Activated CD4-positive, alpha-beta memory T cell treated with anti-CD3 and anti-CD28 coated beads for 36 hours (primary cell): ENCODE data around the gene BID. TPM values are rescaled to one million over a fixed set of nuclear protein-coding genes. Genes with fewer than 3 reads are reported as not detected.

Experiments used
- CTCF ChIA-PET: fragments of 350-600 bp; sonication (Branson Sonifier 250); formaldehyde crosslinking; loops from one replicate; lab custom pipeline; 2021; ENCODE audit warnings: antibody characterized with exemption, inconsistent platforms; lab: Charles Lee
- POLR2A ChIA-PET: fragments of 350-600 bp; sonication (Branson Sonifier 250); formaldehyde crosslinking; loops from one replicate; lab custom pipeline; 2021; ENCODE audit warnings: antibody characterized with exemption; lab: Charles Lee
- DNase-seq: peaks from one replicate; pipeline ENCODE4 v3.0.0-alpha.2; 2020
- H3K27ac Mint-ChIP-seq: one replicate; pipeline ENCODE4 v1.8.0; 2021; ENCODE audit warnings: mixed read lengths
- H3K27me3 Mint-ChIP-seq: one replicate; pipeline ENCODE4 v1.8.0; 2021; ENCODE audit warnings: mixed read lengths
- H3K36me3 Mint-ChIP-seq: one replicate; pipeline ENCODE4 v1.8.0; 2021; ENCODE audit warnings: mixed read lengths
- H3K4me1 Mint-ChIP-seq: one replicate; pipeline ENCODE4 v1.8.0; 2021; ENCODE audit warnings: low read depth, mixed read lengths
- H3K4me3 Mint-ChIP-seq: one replicate; pipeline ENCODE4 v1.8.0; 2021; ENCODE audit warnings: mild to moderate bottlenecking, mixed read lengths
- H3K9me3 Mint-ChIP-seq: one replicate; pipeline ENCODE4 v1.8.0; 2021; ENCODE audit warnings: mixed read lengths
- intact Hi-C: fragments of 100-400 bp; cut with micrococcal nuclease; formaldehyde crosslinking; loops from one replicate; pipeline ENCODE4 v1.15.1; 2023
- total RNA-seq, 2 experiments: library from RNA; stranded (reverse); gene quantifications; one replicate each; pipeline ENCODE4 v1.2.3, GENCODE V29; 2021

Gene BID
- total RNA-seq, 2 experiments from 2014 or later = 22.3 to 24.7 TPM

GRCh38 chr22:17787241-17787640 lies 13.0 kb upstream of the BID start:
- Mint-ChIP-seq H3K27me3 (no peaks in the 10 kb centered on the region), H3K36me3 (peaks cover 3% of the 10 kb centered on the region), H3K27ac (no peak overlapping the region), H3K4me3 (no peak overlapping the region), H3K4me1 (peaks cover 6% of the 10 kb centered on the region), H3K9me3 (no peaks in the 10 kb centered on the region)
- no peak for DNase-seq
- intact Hi-C loops = no loop called here
- CTCF ChIA-PET = interaction anchor here (0.6 to 7.6 kb wide), 10 partner anchors 14 to 289 kb away, joined by 3 to 145 read pairs (median 4); no protein-coding TSS in a partner anchor
- POLR2A ChIA-PET = no interaction called here

- CTCF ChIA-PET = interaction anchor here (0.6 to 7.6 kb wide), 15 partner anchors 11 to 290 kb away, joined by 3 to 145 read pairs (median 6); no protein-coding TSS in a partner anchor
- intact Hi-C loops = no loop called here
- POLR2A ChIA-PET = no interaction called here
Observed at GRCh38 chr22:17786435-17787161, 12.3 kb upstream of the BID start.

GRCh38 chr22:17785185-17786184 lies 11.2 kb upstream of the BID start:
- DNase-seq = peak; percentile 79
- no peaks in the 10 kb centered on the region for H3K27me3 Mint-ChIP-seq
- H3K4me1 Mint-ChIP-seq = peaks cover 24% of the 10 kb centered on the region
- no peak overlapping the region for H3K27ac Mint-ChIP-seq
- H3K9me3 Mint-ChIP-seq = no peaks in the 10 kb centered on the region
- ChIA-PET POLR2A (interaction anchor here (0.9 kb wide), 1 partner anchor 42 kb away, joined by 3 read pairs; no protein-coding TSS in a partner anchor), CTCF (interaction anchor here (0.7 to 7.6 kb wide), 26 partner anchors 10 to 711 kb away, joined by 3 to 145 read pairs (median 6); partner anchors contain the start of gene PEX26)
- H3K4me3 Mint-ChIP-seq = no peak overlapping the region
- intact Hi-C loops = loop anchor here (2.0 kb wide), 1 partner anchor 43 kb away; no protein-coding TSS in a partner anchor
- peaks cover 3% of the 10 kb centered on the region for H3K36me3 Mint-ChIP-seq

More at GRCh38 chr22:17786435-17787161, 12.3 kb upstream of the BID start:
- Mint-ChIP-seq H3K9me3 (no peaks in the 10 kb centered on the region), H3K27ac (no peak overlapping the region), H3K36me3 (peaks cover 3% of the 10 kb centered on the region), H3K4me3 (no peak overlapping the region), H3K4me1 (peaks cover 13% of the 10 kb centered on the region), H3K27me3 (no peaks in the 10 kb centered on the region)
- no peak for DNase-seq

GRCh38 chr22:17784776-17785175 lies 10.5 kb upstream of the BID start:
- H3K36me3 Mint-ChIP-seq = peaks cover 3% of the 10 kb centered on the region
- no peak overlapping the region for H3K27ac Mint-ChIP-seq
- DNase-seq = no peak
- H3K9me3 Mint-ChIP-seq = no peaks in the 10 kb centered on the region
- CTCF ChIA-PET = interaction anchor here (0.9 to 7.6 kb wide), 22 partner anchors 9 to 710 kb away, joined by 3 to 145 read pairs (median 6); partner anchors contain the start of gene PEX26
- peaks cover 31% of the 10 kb centered on the region for H3K4me1 Mint-ChIP-seq
- POLR2A ChIA-PET = interaction anchor here (0.9 kb wide), 1 partner anchor 41 kb away, joined by 3 read pairs; no protein-coding TSS in a partner anchor
- no peak overlapping the region for H3K4me3 Mint-ChIP-seq
- H3K27me3 Mint-ChIP-seq = no peaks in the 10 kb centered on the region
- intact Hi-C loops = loop anchor here (2.0 kb wide), 1 partner anchor 42 kb away; no protein-coding TSS in a partner anchor

DNA sequence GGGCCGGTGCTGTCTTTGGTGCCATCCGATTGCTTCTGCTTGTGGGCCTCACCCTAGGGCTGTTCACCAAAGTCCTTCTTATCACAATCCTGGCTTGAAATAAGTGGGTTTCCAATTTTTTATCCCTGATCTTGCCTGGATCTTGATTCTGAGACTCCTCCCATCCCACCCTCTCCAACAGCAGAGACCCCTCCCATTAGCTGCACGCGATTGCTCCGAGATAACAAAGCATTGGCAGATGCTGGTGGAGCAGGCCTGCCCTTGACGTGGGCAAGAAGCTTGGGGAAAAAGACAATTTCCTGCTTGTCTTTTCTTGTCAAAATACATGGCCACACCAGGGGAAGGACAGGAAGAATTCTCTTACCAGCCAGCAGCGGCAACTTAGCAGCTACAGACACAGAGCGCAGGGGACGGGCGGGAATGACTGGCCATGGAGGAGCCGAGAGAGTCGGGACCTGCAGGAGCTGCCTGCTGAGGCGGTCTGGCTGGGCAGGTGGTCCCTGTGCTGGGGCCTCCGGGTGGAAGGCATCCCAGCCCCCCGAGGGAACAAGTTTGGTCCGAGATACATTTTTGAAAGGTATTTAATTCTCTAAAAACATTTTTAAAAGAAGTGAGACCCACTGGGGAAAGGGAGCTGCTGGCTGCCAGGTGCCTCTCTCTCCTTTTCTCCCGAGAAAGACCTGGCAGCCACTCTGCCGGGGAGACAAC lies 9.7 kb upstream of the BID start:
- no peaks in the 10 kb centered on the region for H3K9me3 Mint-ChIP-seq
- H3K27me3 Mint-ChIP-seq = no peaks in the 10 kb centered on the region
- peaks cover 38% of the 10 kb centered on the region for H3K4me1 Mint-ChIP-seq
- no peak overlapping the region for H3K4me3 Mint-ChIP-seq
- no peak overlapping the region for H3K27ac Mint-ChIP-seq
- intact Hi-C loops = loop anchor here (2.0 kb wide), 1 partner anchor 41 kb away; no protein-coding TSS in a partner anchor
- CTCF ChIA-PET = interaction anchor here (3.0 to 7.6 kb wide), 2 partner anchors 16 to 42 kb away, joined by 19 to 145 read pairs; no protein-coding TSS in a partner anchor
- DNase-seq = no peak
- peaks cover 1% of the 10 kb centered on the region for H3K36me3 Mint-ChIP-seq
- POLR2A ChIA-PET = no interaction called here

DNA sequence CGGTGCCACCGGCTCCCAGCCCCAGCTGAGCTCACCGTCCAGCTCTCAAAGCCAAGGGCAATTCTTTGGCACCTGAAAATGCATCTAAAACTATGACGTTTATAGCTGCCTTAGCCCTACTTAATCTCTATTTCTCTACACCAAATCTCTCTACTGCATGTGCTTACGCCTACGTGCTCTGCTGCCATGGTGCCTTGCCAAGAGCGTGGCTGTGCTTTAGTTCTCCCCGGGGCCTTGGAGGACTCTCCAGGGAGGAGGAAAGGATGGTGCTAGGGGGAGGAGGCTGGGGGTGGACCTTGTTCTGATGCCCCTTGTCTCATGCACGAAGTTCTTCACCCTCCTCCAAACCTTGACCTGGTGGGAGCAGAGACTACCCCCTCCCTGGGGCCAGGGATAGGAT lies 9.0 kb upstream of the BID start:
- DNase-seq = no peak
- no peak overlapping the region for H3K27ac Mint-ChIP-seq
- no peak overlapping the region for H3K4me3 Mint-ChIP-seq
- ChIA-PET POLR2A (no interaction called here), CTCF (interaction anchor here (3.0 to 7.6 kb wide), 2 partner anchors 16 to 41 kb away, joined by 19 to 145 read pairs; no protein-coding TSS in a partner anchor)
- intact Hi-C loops = no loop called here
- peaks cover 42% of the 10 kb centered on the region for H3K4me1 Mint-ChIP-seq
- H3K36me3 Mint-ChIP-seq = peaks cover 1% of the 10 kb centered on the region
- no peaks in the 10 kb centered on the region for H3K27me3 Mint-ChIP-seq
- no peaks in the 10 kb centered on the region for H3K9me3 Mint-ChIP-seq

DNA sequence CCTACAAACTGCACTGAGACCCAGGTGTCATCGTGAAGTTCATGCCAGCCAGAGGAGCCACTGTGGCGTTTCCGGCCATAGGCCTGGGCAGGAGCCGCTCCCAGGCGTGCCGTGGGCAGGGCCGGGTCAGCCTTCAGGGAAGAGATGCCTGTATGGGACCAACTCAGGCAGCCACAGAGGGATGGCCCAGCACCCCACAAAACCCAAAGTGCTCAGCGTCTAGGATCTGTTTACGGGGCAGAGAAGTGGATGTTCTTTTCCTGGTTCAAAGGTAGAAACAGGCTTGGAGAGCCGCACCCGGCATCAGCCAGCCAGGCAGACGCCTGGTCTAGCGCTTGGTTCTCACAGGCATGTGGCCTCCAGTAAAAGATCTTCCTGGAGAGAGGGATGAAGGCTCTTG lies 8.4 kb upstream of the BID start:
- peaks cover 1% of the 10 kb centered on the region for H3K36me3 Mint-ChIP-seq
- H3K4me1 Mint-ChIP-seq = peaks cover 48% of the 10 kb centered on the region
- intact Hi-C loops = no loop called here
- no peaks in the 10 kb centered on the region for H3K9me3 Mint-ChIP-seq
- ChIA-PET POLR2A (no interaction called here), CTCF (interaction anchor here (7.6 kb wide), 1 partner anchor 40 kb away, joined by 145 read pairs; no protein-coding TSS in a partner anchor)
- DNase-seq = no peak
- H3K27ac Mint-ChIP-seq = no peak overlapping the region
- no peak overlapping the region for H3K4me3 Mint-ChIP-seq
- H3K27me3 Mint-ChIP-seq = no peaks in the 10 kb centered on the region

DNA sequence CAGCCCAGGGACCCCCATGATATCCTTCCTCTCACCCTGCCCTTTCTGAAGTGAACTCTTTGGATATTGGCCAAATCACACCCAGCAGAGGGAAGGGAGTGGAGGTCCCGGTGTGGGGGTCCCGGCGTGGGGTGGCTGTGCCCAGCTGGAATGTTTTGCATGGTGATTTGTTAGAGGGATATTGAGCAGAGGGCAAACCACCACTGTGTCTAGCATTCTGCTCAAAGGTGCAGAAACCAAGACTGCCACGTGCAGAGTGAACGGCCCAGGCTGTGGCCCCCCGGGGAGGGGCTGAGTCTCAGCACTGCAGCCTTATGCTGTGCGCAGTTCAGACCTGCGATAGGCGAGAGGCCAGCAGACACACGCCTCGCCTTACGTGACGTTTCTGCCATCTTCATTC lies 7.9 kb upstream of the BID start:
- ChIA-PET CTCF (interaction anchor here (1.0 to 1.2 kb wide), 2 partner anchors 15 to 39 kb away, joined by 3 to 8 read pairs; no protein-coding TSS in a partner anchor), POLR2A (no interaction called here)
- intact Hi-C loops = no loop called here
- H3K27ac Mint-ChIP-seq = no peak overlapping the region
- DNase-seq = no peak
- no peaks in the 10 kb centered on the region for H3K27me3 Mint-ChIP-seq
- peaks cover 53% of the 10 kb centered on the region for H3K4me1 Mint-ChIP-seq
- no peaks in the 10 kb centered on the region for H3K9me3 Mint-ChIP-seq
- H3K4me3 Mint-ChIP-seq = no peak overlapping the region
- peaks cover 1% of the 10 kb centered on the region for H3K36me3 Mint-ChIP-seq

DNA sequence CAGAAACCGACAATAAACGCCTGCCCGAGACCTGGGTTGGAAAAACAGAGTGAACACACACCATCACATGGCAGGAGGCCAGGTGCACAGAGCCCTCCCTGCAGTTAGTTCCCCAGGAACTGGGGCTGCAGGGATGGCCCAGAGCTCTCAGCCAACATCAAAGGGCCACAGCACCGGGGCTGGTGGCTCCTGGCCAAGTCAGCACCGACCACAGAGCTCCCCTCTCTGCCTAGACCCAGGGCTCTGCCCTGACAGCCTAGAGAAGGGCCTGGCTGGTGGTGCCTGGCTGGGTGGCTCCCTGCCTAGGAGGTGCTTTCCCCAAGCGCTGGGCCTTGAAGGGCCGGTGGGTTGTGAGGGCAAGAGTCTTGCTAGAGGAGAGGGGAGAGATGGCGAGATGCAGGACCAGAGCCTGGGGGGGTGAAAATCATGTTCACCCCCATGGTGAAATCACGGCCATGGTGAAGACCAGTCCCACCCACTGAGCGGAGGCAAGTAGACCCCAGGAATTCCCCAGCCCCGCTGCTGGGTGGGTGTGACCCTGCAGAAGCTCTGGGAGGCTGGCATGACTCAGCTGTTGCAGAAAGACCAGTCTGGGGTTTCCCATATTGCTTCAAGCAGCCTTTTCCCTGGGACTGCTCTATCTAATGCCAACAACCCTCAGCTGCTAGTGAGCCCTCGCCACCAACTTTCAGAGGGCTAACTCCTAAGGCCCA lies 7.2 kb upstream of the BID start:
- H3K27me3 Mint-ChIP-seq = no peaks in the 10 kb centered on the region
- peaks cover 1% of the 10 kb centered on the region for H3K36me3 Mint-ChIP-seq
- peaks cover 56% of the 10 kb centered on the region for H3K4me1 Mint-ChIP-seq
- peak; percentile 79 for DNase-seq
- peak overlapping the region; percentile 46 for H3K27ac Mint-ChIP-seq
- intact Hi-C loops = loop anchor here (1.0 kb wide), 1 partner anchor 14 kb away; no protein-coding TSS in a partner anchor
- ChIA-PET CTCF (interaction anchor here (0.9 to 1.2 kb wide), 3 partner anchors 15 to 294 kb away, joined by 3 to 8 read pairs (median 4); no protein-coding TSS in a partner anchor), POLR2A (interaction anchor here (1.2 to 1.6 kb wide), 2 partner anchors 14 to 296 kb away, joined by 4 read pairs; partner anchors contain the start of gene PEX26)
- H3K9me3 Mint-ChIP-seq = no peaks in the 10 kb centered on the region
- no peak overlapping the region for H3K4me3 Mint-ChIP-seq

GRCh38 chr22:17780741-17781318 lies 6.6 kb upstream of the BID start:
- intact Hi-C loops = loop anchor here (1.0 kb wide), 1 partner anchor 14 kb away; no protein-coding TSS in a partner anchor
- H3K4me1 Mint-ChIP-seq = peaks cover 61% of the 10 kb centered on the region
- no peaks in the 10 kb centered on the region for H3K27me3 Mint-ChIP-seq
- peak overlapping the region; percentile 46 for H3K27ac Mint-ChIP-seq
- CTCF ChIA-PET = interaction anchor here (0.9 to 2.4 kb wide), 2 partner anchors 13 to 295 kb away, joined by 4 to 16 read pairs; no protein-coding TSS in a partner anchor
- H3K9me3 Mint-ChIP-seq = no peaks in the 10 kb centered on the region
- DNase-seq = no peak
- no peak overlapping the region for H3K4me3 Mint-ChIP-seq
- H3K36me3 Mint-ChIP-seq = peaks cover 1% of the 10 kb centered on the region
- POLR2A ChIA-PET = interaction anchor here (1.2 to 1.6 kb wide), 3 partner anchors 10 to 296 kb away, joined by 3 to 4 read pairs (median 4); partner anchors contain the start of gene PEX26
